ENCODE data around the gene CA9. TPM values are rescaled to one million over a fixed set of nuclear protein-coding genes. Genes with fewer than 3 reads are reported as not detected.
A peak's percentile ranks its signal among the peaks of the same experiment; 100 is the strongest.

The CA9 gene
- total and polyA plus RNA-seq, 2 donors from 2014 or later: 0.67 to 0.85 TPM

DNA sequence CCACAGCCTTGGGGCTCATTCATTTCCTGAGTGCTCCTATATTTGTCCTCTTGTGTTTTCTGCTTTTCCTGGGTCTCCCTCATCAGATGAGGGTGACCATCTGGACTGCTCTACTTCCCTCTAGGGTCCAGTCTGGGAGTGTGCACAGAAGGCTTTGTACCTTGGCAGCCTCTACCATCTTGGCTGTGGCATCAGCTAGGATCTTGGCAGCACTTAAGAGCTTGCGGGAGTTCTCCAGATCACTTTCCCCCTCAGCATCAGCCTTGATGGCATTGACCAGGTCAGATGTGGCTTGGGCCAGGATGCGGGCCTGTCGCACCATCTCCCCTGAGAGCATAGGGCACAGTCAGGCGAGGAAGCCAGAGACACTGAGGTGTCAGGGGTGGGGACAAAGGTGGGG is 42.5 kb downstream of the CA9 start:
- peaks cover 17 to 98% (median 86%) of the 10 kb centered on the region in 3 donors for H3K36me3 ChIP-seq (ENCODE audit: control insufficient read depth in 2 of 3, insufficient read depth in 3 of 3, low read length in 3 of 3)
- FAIRE-seq: no peak
- TF ChIP-seq, protein P1, sequence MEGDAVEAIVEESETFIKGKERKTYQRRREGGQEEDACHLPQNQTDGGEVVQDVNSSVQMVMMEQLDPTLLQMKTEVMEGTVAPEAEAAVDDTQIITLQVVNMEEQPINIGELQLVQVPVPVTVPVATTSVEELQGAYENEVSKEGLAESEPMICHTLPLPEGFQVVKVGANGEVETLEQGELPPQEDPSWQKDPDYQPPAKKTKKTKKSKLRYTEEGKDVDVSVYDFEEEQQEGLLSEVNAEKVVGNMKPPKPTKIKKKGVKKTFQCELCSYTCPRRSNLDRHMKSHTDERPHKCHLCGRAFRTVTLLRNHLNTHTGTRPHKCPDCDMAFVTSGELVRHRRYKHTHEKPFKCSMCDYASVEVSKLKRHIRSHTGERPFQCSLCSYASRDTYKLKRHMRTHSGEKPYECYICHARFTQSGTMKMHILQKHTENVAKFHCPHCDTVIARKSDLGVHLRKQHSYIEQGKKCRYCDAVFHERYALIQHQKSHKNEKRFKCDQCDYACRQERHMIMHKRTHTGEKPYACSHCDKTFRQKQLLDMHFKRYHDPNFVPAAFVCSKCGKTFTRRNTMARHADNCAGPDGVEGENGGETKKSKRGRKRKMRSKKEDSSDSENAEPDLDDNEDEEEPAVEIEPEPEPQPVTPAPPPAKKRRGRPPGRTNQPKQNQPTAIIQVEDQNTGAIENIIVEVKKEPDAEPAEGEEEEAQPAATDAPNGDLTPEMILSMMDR (IDR thresholded peaks at IDR 0.05; ENCODE audit: borderline replicate concordance, extremely low read depth, insufficient read depth): no peak
- peak in 1 of 5 donors; percentile 59 for DNase-seq
- intact Hi-C loops (cut with DNase I): no loop called here
- H3K9me3 ChIP-seq (ENCODE audit: control insufficient read depth in 2 of 3, insufficient read depth in 1 of 3, low read length in 3 of 3): no peaks in the 10 kb centered on the region
- no peak overlapping the region for H3K27ac ChIP-seq (ENCODE audit: low read depth in 2 of 2, low read length in 2 of 2)
- no peak overlapping the region for H3K4me3 ChIP-seq (ENCODE audit: low read length in 3 of 3)
- no peaks in the 10 kb centered on the region for H3K27me3 ChIP-seq (ENCODE audit: control insufficient read depth, insufficient read depth, low read length)
- no peak overlapping the region for H3K9ac ChIP-seq (ENCODE audit: low read length in 3 of 3)
- peaks cover 0 to 11% (median 0%) of the 10 kb centered on the region in 3 donors for H3K4me1 ChIP-seq (ENCODE audit: control insufficient read depth in 2 of 3, insufficient read depth in 2 of 3, low read depth in 1 of 3, low read length in 3 of 3)

DNA sequence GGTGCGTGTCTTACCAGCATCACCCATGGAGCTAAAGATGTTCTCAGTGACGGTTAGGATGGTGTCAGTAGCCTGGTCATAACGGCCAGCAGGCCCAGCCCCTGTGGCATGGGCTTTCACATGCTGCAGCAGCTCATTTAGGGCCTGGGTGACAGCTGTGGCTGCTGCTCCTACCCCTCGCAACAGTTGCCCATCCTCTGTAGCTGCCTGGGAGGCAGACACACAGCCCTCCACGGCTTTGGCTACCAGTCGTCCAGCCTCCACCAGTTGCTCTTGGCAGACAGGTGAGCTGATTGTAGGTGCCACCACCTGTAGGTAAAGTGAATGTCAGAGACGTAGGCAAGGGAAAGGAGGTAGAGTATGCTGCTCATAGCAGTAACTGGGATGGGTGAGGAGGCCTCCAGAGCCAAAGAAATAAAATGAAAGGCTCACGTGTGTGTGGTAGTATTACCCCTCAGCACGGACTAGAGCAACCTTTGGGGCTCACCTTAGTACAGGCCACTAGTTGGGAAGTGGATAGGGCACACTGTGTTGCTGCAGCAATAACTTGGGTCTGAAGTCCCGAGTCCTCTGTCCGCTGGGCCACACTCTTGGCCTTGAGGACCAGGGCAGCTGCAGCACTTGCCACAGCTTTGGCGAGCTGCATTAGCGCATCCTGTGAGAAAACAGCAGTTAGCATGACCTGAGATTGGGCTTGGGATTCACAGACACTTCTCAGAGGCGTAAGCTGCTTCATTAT is 43.6 kb downstream of the CA9 start:
- intact Hi-C loops (cut with DNase I): no loop called here
- Histone ChIP-seq H3K4me1 (ENCODE audit: control insufficient read depth in 2 of 3, insufficient read depth in 2 of 3, low read depth in 1 of 3, low read length in 3 of 3) (peaks cover 0 to 6% (median 0%) of the 10 kb centered on the region in 3 donors), H3K27me3 (ENCODE audit: control insufficient read depth, insufficient read depth, low read length) (no peaks in the 10 kb centered on the region), H3K9me3 (ENCODE audit: control insufficient read depth in 2 of 3, insufficient read depth in 1 of 3, low read length in 3 of 3) (no peaks in the 10 kb centered on the region), H3K4me3 (ENCODE audit: low read length in 3 of 3) (no peak overlapping the region), H3K27ac (ENCODE audit: low read depth in 2 of 2, low read length in 2 of 2) (no peak overlapping the region), H3K9ac (ENCODE audit: low read length in 3 of 3) (no peak overlapping the region), H3K36me3 (ENCODE audit: control insufficient read depth in 2 of 3, insufficient read depth in 3 of 3, low read length in 3 of 3) (peaks cover 25 to 98% (median 90%) of the 10 kb centered on the region in 3 donors)
- peak in 1 of 5 donors; percentile 52 for DNase-seq
- TF ChIP-seq, protein P1 (IDR thresholded peaks at IDR 0.05; ENCODE audit: borderline replicate concordance, extremely low read depth, insufficient read depth): no peak
- FAIRE-seq: no peak

DNA sequence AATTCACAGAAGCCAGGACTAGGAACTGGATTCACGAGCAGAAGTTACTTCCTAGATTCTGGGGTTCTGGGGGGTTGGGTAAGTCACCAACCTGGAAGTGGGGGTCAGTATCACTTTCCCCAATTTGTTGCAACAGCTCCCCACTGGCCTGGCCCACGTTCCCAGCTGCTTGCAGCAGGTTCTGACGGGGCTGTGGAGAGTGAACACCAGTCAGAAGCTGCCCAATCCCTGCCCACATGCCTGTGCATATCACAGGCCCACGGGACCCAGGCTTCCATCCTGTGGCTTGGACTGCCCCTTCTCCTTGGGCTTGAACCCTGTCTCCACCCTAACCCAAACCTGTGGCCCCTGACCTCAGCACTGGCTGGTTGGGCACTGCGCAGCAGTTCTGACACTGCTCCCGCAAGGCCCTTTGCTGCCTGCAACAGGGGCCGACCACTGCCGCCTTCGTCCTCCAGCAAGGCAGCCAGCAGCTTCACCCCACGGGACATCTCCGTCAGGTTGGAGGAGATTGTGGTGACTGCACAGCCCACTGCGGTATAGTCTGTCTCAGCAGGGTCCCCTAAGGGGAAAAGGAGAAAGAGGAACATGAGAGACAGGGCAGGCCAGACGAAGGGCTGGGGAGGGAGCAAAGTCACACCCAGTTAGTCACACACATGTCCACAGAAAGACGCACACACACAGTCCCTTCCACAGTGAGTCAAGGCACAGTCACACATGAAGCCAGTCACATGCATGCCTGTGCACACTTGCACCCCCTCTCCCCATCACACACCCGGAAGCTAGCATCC is 45.2 kb downstream of the CA9 start:
- DNase-seq: peak in 1 of 5 donors; percentile 58
- no peak for FAIRE-seq
- no peaks in the 10 kb centered on the region for H3K4me1 ChIP-seq (ENCODE audit: control insufficient read depth in 2 of 3, insufficient read depth in 2 of 3, low read depth in 1 of 3, low read length in 3 of 3)
- no peak overlapping the region for H3K4me3 ChIP-seq (ENCODE audit: low read length in 3 of 3)
- no peak overlapping the region for H3K9ac ChIP-seq (ENCODE audit: low read length in 3 of 3)
- no peaks in the 10 kb centered on the region for H3K27me3 ChIP-seq (ENCODE audit: control insufficient read depth, insufficient read depth, low read length)
- TF ChIP-seq, protein P1 (IDR thresholded peaks at IDR 0.05; ENCODE audit: borderline replicate concordance, extremely low read depth, insufficient read depth): no peak
- no peaks in the 10 kb centered on the region for H3K9me3 ChIP-seq (ENCODE audit: control insufficient read depth in 2 of 3, insufficient read depth in 1 of 3, low read length in 3 of 3)
- H3K27ac ChIP-seq (ENCODE audit: low read depth in 2 of 2, low read length in 2 of 2): no peak overlapping the region
- intact Hi-C loops (cut with DNase I): no loop called here
- peaks cover 29 to 99% (median 88%) of the 10 kb centered on the region in 3 donors for H3K36me3 ChIP-seq (ENCODE audit: control insufficient read depth in 2 of 3, insufficient read depth in 3 of 3, low read length in 3 of 3)

Data from kidney (tissue), 14 donors.